AML-193 (cell line): ENCODE results near the gene PPP2R5E.
"Not testable (repeated sequence)": the region's sequence is repeated elsewhere in the genome, so short reads cannot be mapped to it uniquely, and the experiment has no call there.

ENCODE experiments used
- DNase-seq, 2 experiments: peaks; one replicate each; lab custom pipeline; 2025; lab: John Stamatoyannopoulos, UW

PPP2R5E gene

GRCh38 chr14:63522511-63522910, 20.7 kb downstream of the PPP2R5E start:
- not testable (repeated sequence) for DNase-seq

- DNase-seq = no peak
These were observed 25.8 kb downstream of the PPP2R5E start for GRCh38 chr14:63517354-63517753.

DNA sequence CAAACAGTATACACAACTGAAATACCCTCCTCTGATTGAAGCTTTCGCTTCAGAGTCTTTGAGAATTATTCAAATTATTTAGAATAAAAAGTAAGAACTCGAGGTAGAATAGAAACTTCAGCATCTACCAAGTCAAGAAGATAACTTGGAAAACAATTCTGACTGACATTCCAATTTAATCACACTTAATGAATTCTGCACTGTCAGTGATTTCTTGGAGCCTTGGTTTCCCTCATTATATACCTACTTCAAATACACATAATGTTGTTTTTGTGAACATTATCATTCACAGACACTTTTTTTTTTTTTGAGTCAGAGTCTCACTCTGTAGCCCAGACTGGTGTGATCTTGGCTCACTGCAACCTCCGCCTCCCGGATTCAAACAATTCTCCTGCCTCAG, 27.9 kb downstream of the PPP2R5E start:
- DNase-seq = no peak

- no peak for DNase-seq
These were observed 29.4 kb downstream of the PPP2R5E start for GRCh38 chr14:63513756-63514155.

GRCh38 chr14:63512861-63513260, 30.3 kb downstream of the PPP2R5E start:
- no peak for DNase-seq

DNA sequence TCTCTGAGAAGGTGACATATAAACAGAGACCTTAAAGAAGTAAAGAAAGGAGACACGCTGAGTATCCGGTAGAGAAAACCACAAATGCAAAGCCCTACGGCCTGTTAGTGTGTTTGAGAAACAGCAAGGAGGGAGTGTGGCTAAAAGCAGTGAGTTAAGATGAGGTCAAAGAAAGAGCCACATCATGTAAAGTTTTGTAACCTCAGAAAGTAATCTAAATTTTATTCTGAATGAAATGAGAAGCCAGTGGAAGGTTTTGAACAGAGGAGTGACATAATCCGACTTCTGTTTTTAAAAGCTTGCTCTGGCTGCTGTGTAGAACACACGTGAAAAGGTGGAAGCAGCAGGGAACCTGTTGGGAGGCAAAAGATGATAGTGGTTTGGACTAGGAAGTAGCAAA, 32.6 kb downstream of the PPP2R5E start:
- DNase-seq = no peak

- no peak for DNase-seq
These were observed 35.1 kb downstream of the PPP2R5E start for GRCh38 chr14:63508033-63508432.

DNA sequence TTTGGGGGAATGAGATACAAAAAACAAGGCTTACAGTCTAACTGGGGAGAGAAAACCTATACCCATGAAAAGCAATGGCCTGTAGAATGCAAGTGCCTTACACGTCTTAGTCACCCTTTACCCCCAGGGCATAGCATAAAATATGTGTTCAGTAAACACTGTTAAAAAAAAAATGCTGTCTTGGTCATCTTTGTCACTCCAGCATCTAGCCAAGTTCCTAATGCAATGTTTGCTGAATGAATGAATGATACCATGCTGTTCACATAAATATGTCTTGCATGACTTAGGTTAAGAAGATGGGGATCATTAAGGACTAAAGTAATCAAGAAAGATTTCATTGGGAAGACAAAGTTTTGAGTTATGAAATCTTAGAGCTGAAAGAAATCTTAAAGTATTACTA, 38.5 kb downstream of the PPP2R5E start:
- no peak for DNase-seq

DNA sequence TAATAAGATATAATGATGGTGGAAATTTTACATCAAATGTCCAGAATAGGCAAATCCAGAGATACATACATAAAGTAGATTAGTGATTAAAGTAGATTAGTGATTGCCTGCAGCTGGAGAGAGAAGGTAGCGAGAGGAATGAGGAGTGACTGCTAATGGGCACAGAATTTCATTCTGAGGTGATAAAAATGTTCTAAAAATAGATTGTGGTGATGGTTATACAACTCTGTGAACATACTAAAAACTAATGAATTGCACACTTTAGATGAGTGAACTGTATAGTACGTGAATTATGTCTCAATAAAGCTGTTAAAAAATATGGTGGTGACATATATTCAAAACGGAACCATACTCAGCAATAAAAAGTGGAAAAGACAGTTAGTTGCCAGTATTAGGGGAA, 41.7 kb downstream of the PPP2R5E start:
- no peak for DNase-seq

- no peak for DNase-seq
These were observed 43.4 kb downstream of the PPP2R5E start for GRCh38 chr14:63499701-63500250.

- no peak for DNase-seq
These were observed 46.3 kb downstream of the PPP2R5E start for GRCh38 chr14:63496837-63497400.

- no peak for DNase-seq
These were observed 49.9 kb downstream of the PPP2R5E start for GRCh38 chr14:63493246-63493645.

DNA sequence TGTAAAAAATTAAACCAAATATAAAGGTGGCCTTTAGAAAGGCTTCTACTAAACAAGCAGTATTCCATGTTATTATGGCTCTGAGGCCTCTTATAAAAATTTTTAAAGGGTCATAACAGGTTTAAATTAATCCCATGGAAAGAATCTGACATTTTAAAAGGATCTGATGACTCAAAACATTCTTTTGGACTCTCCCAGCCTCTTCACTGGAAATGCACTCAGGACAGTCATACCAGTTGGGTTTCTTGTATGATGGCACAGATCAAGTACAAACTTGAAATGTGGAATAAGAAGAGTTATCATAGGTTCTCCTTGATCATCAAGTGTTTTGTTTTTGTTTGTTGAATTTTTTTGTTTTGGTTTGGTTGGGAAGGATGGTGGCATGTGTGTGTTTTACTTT, 50.8 kb downstream of the PPP2R5E start:
- no peak for DNase-seq

GRCh38 chr14:63487724-63488123, 55.5 kb downstream of the PPP2R5E start:
- peak in 1 of 2 experiments; percentile 38 for DNase-seq

DNA sequence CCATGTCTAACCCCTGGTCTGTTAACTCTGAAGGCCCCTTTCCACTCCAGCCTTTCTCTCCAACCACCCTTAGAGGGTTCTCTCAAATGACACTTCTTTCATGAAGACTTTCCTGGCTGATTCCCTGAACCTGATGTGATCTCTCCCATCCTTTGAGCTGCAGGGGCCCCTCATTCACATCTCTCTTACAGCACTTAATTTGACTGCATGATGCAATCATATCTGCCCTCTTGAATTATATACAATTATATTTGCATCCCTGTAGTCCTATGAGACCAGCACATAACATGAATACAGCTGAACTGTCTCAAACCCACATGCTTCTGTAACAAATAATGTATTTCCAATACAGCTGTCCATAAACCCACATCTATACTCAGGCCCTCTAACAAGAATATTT, 56.4 kb downstream of the PPP2R5E start:
- DNase-seq = no peak

DNA sequence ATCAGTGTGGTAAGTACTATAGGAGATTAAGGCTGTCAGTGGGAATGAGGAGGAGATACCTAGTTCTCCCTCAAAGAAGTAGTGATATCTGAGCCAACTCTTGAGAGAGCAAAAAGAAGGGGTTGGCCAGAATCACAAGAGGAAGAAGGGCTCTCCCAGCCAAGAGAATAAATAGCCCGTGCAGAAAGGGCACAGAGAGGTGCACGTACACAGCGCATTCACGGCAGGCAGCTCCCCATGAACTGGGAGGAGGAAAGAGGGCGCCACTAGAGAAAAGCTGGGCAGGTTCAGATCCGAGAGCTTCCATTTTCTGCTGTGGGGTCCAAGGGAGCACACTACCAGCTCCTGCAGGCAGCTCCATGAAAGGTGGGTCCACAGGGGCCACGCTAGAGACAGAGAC, 59.9 kb downstream of the PPP2R5E start:
- no peak for DNase-seq

GRCh38 chr14:63480599-63480998, 62.6 kb downstream of the PPP2R5E start:
- no peak for DNase-seq

- DNase-seq = no peak
These were observed 64.7 kb downstream of the PPP2R5E start for GRCh38 chr14:63478437-63478852.

- DNase-seq = no peak
These were observed 65.2 kb downstream of the PPP2R5E start for GRCh38 chr14:63478010-63478409.

GRCh38 chr14:63477556-63477955, 65.6 kb downstream of the PPP2R5E start:
- no peak for DNase-seq

DNA sequence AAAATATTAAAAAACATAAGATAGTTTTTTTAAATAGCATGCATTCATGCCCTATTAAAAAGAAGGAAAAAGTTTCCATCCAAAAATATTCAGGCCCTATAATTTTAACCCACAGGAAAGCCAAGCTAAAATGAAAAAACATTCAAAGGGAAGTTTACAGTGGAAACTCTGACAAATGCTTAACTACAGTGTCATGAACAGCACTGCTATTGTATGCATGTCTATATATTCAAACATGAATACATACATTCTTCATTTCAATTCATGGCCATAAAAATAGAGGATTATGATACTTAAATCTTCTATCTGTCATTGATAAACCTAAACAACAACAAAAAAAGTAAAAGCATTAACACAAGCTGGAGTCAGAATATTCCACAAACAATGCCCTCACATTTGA, 67.4 kb downstream of the PPP2R5E start:
- DNase-seq = no peak

- DNase-seq = no peak
These were observed 68.3 kb downstream of the PPP2R5E start for GRCh38 chr14:63474844-63475243.

- no peak for DNase-seq
These were observed 69.1 kb downstream of the PPP2R5E start for GRCh38 chr14:63474111-63474510.
